GM18520 (cell line): ENCODE data around the gene SUMO2.
"Not testable (repeated sequence)": the region's sequence is repeated elsewhere in the genome, so short reads cannot be mapped to it uniquely, and the experiment has no call there.

Experiments used
- ATAC-seq: cut with Tn5 transposase; IDR thresholded peaks from one replicate; pipeline ENCODE4 v1.9.1; 2021; ENCODE audit not compliant: unreplicated experiment

SUMO2 gene

GRCh38 chr17:75146592-75146991 is 36.2 kb downstream of the SUMO2 start:
- ATAC-seq = no peak

GRCh38 chr17:75144816-75145512 is 37.8 kb downstream of the SUMO2 start:
- ATAC-seq = no peak

GRCh38 chr17:75142236-75142971 is 40.4 kb downstream of the SUMO2 start:
- no peak for ATAC-seq

DNA sequence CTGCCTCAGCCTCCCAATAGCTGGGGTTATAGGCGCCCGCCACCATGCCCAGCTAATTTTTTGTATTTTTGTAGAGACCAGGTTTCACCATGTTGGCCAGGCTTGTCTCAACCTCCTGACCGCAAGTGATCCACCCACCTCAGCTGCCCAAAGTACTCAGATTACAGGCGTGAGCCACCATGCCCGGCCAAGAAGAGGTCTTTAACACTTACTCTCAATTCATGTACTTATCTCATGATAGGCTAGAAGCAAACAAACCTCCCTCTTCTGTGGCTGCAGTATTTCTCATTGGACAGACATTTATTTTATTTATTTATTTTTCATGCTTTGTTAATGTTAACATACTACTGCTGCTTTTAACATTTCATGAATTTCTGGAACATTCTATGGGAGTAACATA is 44.2 kb downstream of the SUMO2 start:
- no peak for ATAC-seq

DNA sequence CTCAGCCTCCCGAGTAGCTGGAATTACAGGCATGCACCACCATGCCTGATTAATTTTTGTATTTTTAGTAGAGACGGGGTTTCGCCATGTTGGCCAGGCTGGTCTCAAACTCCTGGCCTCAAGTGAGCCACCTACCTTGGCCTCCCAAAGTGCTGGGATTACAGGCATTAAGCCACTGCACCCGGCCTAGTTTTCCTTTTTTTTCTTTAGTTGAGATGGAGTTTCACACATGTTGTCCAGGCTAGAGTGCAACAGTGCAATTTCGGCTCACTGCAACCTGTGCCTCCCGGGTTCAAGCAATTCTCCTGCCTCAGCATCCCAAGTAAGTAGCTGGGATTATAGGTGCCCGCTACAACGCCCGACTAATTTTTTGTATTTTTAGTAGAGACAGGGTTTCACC is 45.0 kb downstream of the SUMO2 start:
- not testable (repeated sequence) for ATAC-seq

- no peak for ATAC-seq
These were observed 46.8 kb downstream of the SUMO2 start for GRCh38 chr17:75135946-75136345.

- ATAC-seq = no peak
These were observed 47.3 kb downstream of the SUMO2 start for GRCh38 chr17:75135452-75135851.

DNA sequence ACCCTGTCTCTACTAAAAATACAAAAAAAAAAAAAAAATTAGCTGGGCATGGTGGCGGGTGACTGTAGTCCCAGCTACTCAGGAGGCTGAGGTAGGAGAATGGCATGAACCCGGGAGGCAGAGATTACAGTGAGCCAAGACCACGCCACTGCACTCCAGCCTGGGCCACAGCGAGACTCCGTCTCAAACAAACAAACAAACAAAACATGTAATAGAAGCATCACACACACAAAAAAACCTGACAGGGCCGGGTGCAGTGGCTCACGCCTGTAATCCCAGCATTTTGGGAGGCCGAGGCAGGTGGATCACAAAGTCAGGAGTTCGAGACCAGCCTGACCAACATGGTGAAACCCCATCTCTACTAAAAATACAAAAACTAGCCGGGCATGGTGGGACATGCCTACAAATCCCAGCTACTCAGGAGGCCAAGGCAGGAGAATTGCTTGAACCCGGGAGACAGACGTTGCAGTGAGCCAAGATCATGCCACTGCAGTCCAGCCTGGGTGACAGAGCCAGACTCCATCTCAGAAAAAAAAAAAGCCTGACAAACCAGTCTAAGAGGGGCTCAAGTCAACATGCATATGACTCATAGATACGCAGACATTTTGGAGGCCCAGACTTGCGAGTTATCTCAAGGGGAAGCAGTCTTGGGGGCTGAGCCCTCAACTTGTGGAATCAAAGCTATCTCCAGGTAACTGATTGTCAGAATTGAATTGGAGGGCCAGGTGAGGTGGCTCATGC is 49.0 kb downstream of the SUMO2 start:
- not testable (repeated sequence) for ATAC-seq

- ATAC-seq = no peak
These were observed 49.8 kb downstream of the SUMO2 start for GRCh38 chr17:75133001-75133400.

GRCh38 chr17:75132018-75133000 is 50.5 kb downstream of the SUMO2 start:
- not testable (repeated sequence) for ATAC-seq

GRCh38 chr17:75131278-75132017 is 51.3 kb downstream of the SUMO2 start, which contains the start of gene NT5C:
TSS of gene NT5C (minus strand) at chr17:75131742. CDS start at chr17:75131707, 35 bp downstream.
- peak; percentile 69 for ATAC-seq

DNA sequence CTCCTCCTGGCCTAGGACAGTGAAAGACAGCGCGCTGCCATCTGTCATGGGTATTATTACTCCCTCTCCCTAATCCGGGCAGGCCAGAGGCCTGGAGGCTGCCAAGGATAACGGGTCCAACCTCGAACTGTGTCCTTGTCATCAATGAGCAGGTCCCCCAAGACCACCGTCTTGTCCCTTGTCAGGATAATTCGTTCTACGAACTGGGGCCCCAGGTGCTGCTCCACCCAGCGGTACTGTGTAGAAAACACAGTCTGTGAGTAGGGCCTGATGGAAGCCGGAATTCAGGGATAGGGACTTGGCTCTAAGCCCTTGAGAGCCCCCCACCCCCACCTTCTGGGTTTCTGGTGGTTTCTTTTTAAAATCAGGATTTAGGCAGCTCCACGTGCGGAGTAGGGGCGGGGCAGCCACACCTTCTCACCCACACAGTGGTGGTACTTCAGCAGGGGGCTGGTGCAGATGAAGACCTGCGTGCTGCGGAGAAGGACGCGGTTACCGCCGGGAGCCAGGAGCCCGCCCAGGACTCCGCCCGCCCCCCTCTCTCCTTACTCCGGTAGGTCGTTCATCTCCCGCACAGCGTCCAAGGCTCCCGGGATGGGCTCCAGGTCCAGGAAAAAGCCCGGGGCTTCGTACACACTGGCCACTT is 52.0 kb downstream of the SUMO2 start:
- no peak for ATAC-seq

GRCh38 chr17:75130059-75130631 is 52.6 kb downstream of the SUMO2 start:
- no peak for ATAC-seq

DNA sequence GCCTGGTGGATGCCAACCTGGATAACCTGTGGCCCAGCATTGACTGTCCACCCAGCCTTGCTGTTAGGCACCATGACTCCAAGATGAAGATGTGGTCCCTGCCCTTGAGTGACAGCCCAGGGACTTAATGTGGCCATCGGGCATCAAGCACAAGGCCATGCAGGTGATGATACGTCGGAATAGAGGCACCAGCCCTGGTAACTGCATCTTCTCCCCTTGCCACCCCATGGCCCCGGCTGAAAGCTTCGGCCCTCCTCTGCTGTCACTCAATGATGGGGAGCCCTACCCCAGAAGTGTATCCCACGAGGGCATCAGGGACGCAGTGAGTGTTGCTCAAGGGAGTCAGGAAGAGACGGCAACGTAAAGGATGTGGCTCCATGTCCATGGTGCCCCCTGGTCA is 53.2 kb downstream of the SUMO2 start:
- ATAC-seq = no peak

GRCh38 chr17:75128694-75129505 is 53.9 kb downstream of the SUMO2 start:
- ATAC-seq = no peak

- ATAC-seq = not testable (repeated sequence)
These were observed 54.8 kb downstream of the SUMO2 start for GRCh38 chr17:75127936-75128335.

DNA sequence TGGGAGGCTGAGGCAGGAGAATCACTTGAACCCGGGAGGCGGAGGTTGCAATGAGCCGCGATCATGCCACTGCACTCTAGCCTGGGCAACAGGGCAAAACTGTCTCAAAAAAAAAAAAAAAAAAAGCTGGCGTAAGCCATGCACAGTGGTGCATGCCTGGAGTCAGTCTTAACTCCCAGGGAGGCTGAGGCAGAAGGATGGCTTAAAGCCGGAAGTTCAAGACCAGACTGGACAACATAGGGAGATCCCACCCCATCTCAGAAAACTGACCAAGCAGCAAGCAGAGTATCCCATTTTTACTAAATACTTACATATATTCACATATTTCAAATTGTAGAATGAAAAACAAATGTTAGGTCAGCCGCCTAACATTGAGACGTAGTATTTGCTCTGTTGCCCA is 55.8 kb downstream of the SUMO2 start:
- ATAC-seq = no peak

GRCh38 chr17:75125984-75126383 is 56.8 kb downstream of the SUMO2 start:
- ATAC-seq = no peak
